Colonic mucosa (tissue), 4 donors: Measurements from ENCODE around the gene FALEC. TPM values are rescaled to one million over a fixed set of nuclear protein-coding genes. Genes with fewer than 3 reads are reported as not detected.
"Not testable (repeated sequence)": the region's sequence is repeated elsewhere in the genome, so short reads cannot be mapped to it uniquely, and the experiment has no call there.

Experiments used
- DNase-seq: peaks from one replicate; pipeline ENCODE4 v3.0.0-alpha.2; 2020
- H3K27ac ChIP-seq: fragments of 200-600 bp; one replicate; pipeline ENCODE4 v1.8.0; 2021
- H3K27me3 ChIP-seq: fragments of 200-600 bp; one replicate; pipeline ENCODE4 v1.8.0; 2021
- H3K36me3 ChIP-seq: fragments of 200-600 bp; one replicate; pipeline ENCODE4 v1.8.0; 2021
- H3K4me1 ChIP-seq: fragments of 200-600 bp; one replicate; pipeline ENCODE4 v1.8.0; 2021; ENCODE audit warnings: mild to moderate bottlenecking
- H3K4me3 ChIP-seq: fragments of 200-600 bp; one replicate; pipeline ENCODE4 v1.8.0; 2021
- H3K9ac ChIP-seq, 2 donors: one replicate each; pipeline ENCODE4 v1.7.0; 2013; ENCODE audit warnings: control low read depth in 2 of 2, low read depth in 2 of 2, low read length in 2 of 2
- H3K9me3 ChIP-seq: fragments of 200-600 bp; one replicate; pipeline ENCODE4 v1.8.0; 2021
- CTCF ChIP-seq: fragments of 200-600 bp; IDR thresholded peaks from one replicate; pipeline ENCODE4 v1.8.0; 2022; ENCODE audit warnings: antibody characterized with exemption, mild to moderate bottlenecking
- intact Hi-C: fragments of 100-400 bp; cut with DNase I; formaldehyde crosslinking; loops from one replicate; pipeline ENCODE4 v1.14.1; 2022
- total RNA-seq, 2 donors: library from RNA; stranded (reverse); fragmentation: NEBNext Ultra II Directional in 1 of 2; extraction: Animal tissue kit (Norgen Biotek cat#: 25700) in 1 of 2; gene quantifications; one replicate each; pipeline ENCODE4 v1.2.1, GENCODE V29; 2021
- donor health status: healthy.
- donor health status: DM: no; HTN: no; CAD: no.
- donor health status: DM: no; HTN: no; CAD: no.

FALEC gene
- total RNA-seq, 2 donors from 2014 or later: not detected

- H3K9ac ChIP-seq: peak overlapping the region; percentile 93 to 98
- peaks cover 44% of the 10 kb centered on the region for H3K4me1 ChIP-seq
- H3K9me3 ChIP-seq: no peaks in the 10 kb centered on the region
- TF ChIP-seq CTCF: no peak
- peak overlapping the region; percentile 42 for H3K4me3 ChIP-seq
- H3K36me3 ChIP-seq: no peaks in the 10 kb centered on the region
- peak; percentile 67 for DNase-seq
- no peaks in the 10 kb centered on the region for H3K27me3 ChIP-seq
- intact Hi-C loops: loop anchor here (10.0 kb wide), 1 partner anchor 362 kb away; the partner anchor contains the start of gene SETDB1
- peak overlapping the region; percentile 98 for H3K27ac ChIP-seq
Measured at GRCh38 chr1:150562446-150563339, 47.1 kb downstream of the FALEC start.

DNA sequence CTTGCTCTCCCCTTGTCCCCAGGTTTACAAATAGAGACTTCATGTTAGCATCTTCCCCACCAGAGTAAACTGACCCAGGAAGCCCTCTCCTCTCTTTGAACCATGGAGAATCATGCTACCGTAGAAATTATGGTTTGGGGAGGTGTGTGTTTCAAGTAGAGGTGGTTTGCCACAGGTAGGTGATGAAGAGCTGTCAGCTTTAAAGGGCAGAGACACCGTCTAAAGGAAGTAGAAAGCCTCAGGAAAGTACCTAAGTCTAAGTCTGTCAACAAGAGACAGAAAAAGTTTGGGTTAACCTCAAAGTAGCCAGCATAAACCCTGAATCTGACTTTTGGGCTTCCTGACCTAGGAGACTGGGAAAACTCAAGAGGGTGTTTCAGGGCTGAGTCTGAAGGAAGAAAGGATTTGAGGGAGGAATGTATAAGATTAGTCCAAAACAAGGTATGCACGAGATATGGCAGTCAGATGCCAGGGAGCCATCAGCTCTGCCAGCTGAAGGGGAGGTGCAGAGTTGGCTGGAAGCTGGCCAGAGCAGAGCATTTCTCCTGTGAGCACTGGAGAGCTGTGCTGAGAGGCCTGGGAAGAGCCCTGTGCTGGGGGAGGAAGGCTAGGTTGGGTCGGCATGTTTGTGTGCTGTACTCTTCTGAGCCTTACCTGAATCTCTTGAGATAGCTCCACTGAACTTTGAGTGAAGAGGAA lies 47.9 kb downstream of the FALEC start:
- DNase-seq: peak; percentile 77
- no peak overlapping the region for H3K4me3 ChIP-seq
- H3K9ac ChIP-seq: peak overlapping the region; percentile 68 to 98
- H3K4me1 ChIP-seq: peaks cover 45% of the 10 kb centered on the region
- H3K27me3 ChIP-seq: no peaks in the 10 kb centered on the region
- intact Hi-C loops: loop anchor here (10.0 kb wide), 1 partner anchor 361 kb away; the partner anchor contains the start of gene SETDB1
- no peaks in the 10 kb centered on the region for H3K36me3 ChIP-seq
- H3K9me3 ChIP-seq: no peaks in the 10 kb centered on the region
- no peak for TF ChIP-seq CTCF
- H3K27ac ChIP-seq: peak overlapping the region; percentile 98

DNA sequence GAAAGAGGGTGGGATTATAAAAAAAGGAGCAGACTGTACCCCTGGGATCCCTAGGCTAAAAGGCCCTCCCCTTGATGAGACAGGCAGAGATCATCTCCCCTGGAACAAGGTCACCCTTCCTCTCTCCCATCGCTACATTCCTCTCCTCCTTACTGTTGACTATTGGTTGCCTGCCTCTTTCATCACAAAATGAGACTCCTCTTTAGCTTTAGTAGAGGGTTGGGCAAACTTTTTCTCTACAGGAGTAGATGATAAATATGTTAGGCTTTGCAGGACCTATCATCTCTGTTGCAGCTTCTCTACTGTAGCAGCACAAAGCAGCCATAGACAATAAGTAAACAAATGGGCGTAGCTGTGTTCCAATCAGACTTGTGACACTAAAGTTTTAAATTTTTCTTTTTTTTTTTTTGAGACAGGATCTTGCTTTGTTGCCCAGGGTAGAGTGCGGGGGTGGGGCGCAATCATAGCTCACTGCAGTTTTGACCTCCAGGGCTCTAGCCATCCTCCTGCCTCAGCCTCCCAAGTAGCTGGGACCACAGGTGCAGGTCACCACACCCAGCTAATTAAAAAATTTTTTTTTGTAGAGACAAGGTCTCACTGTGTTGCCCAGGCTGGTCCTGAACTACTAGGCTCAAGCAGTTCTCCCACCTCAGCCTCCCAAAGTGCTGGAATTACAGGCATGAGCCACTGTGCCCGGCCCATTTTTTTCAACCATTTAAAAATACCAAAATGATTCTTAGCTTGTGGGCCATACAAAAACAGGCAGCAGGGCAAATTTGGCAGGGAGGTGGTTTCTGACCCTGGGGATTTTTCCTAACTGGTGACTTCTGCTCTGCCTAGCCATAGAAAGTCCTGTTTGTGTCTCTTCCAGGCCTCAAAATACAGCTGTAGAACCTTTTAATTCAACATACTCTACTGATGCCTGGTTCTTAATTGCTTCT lies 48.8 kb downstream of the FALEC start:
- Histone ChIP-seq H3K36me3 (no peaks in the 10 kb centered on the region), H3K9ac (peak overlapping the region; percentile 48 to 98), H3K4me1 (peaks cover 46% of the 10 kb centered on the region), H3K9me3 (no peaks in the 10 kb centered on the region), H3K27me3 (no peaks in the 10 kb centered on the region), H3K27ac (peak overlapping the region; percentile 98), H3K4me3 (no peak overlapping the region)
- DNase-seq: no peak
- intact Hi-C loops: loop anchor here (10.0 kb wide), 1 partner anchor 360 kb away; the partner anchor contains the start of gene SETDB1
- no peak for TF ChIP-seq CTCF

DNA sequence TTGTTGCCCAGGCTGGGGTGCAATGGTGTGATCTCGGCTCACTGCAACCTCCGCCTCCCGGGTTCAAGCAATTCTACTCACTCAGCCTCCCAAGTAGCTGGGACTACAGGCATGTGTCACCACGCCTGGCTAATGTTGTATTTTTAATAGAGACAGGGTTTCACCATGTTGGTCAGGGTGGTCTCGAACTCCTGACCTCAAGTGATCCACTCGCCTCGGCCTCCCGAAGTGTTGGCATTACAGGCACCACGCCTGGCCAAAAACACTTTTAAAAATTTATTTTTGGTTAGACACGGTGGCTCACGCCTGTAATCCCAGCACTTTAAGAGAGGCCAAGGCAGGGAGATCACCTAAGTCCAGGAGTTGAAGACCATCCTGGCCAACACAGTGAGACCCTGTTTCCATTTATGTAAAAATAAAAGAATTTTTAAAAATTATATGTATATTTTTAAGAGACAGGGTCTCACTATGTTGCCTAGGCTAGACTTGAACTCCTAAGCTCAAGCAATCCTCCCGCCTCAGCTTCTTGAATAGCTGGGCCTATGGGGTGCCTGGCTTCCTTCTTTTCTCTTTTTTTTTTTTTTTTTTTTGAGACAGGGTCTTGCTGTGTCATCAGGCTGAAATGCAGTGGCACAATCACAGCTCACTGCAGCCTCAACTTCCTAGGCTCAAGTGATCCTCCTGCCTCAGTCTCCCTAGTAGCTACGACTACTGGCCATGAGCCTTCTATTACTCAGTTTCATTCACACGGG lies 49.9 kb downstream of the FALEC start:
- H3K4me3 ChIP-seq, H3K27me3 ChIP-seq, DNase-seq, H3K9ac ChIP-seq, H3K9me3 ChIP-seq, H3K36me3 ChIP-seq: not testable (repeated sequence)
- peaks cover 48% of the 10 kb centered on the region for H3K4me1 ChIP-seq
- H3K27ac ChIP-seq: peak overlapping the region; percentile 98
- intact Hi-C loops: loop anchor here (10.0 kb wide), 1 partner anchor 359 kb away; the partner anchor contains the start of gene SETDB1
